Activated gamma-delta T cell (primary cell): ENCODE results near the gene MAST2.
"Not testable (repeated sequence)": the region's sequence is repeated elsewhere in the genome, so short reads cannot be mapped to it uniquely, and the experiment has no call there.

Source experiments
- DNase-seq: peaks from one replicate; lab custom pipeline; 2025; lab: John Stamatoyannopoulos, UW

Gene MAST2

DNA sequence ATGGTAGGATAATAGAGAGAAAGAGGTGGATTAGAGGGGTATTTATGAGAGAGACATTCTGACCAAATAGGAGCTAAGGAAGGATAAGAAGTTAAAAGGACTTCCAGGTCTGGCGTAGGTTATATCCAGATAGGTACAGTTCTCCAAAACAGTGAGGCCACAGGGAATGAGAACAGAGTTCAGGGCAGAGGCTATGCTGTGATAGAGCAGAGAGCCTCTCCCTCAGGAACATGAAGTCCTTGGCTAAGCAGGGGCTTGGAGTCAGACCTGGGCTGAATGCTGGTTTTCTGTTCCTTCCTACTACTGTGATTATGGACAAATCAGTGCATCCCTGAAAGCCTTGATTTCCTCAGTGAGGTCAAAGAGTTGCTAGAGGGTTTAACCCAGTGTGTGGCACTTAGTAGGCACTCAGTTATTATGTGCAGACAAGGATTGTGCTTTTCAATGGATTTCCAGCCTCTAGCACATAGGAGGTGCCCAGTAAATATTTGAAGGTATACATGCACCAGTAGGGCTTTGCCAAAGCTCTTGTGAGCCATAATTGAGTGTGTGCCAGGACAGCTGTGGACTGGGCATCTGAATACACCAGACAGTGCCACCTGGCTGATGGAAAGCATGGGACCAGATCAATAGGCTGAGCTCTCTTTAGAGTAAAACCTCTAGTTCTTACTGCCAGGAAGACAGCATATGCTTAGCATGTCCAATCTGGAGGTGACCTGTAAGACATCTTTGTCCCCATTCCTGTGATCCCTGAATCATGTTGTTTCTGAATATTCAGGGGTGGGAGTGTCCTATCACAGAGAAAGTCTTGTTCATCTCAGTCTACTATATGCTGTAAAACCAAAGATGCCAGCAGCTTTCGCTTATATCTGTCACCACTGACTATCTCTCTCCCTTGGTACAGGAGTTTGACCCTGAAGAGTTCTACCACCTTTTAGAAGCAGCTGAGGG is 217.9 kb downstream of the MAST2 start:
- DNase-seq, result no peak

DNA sequence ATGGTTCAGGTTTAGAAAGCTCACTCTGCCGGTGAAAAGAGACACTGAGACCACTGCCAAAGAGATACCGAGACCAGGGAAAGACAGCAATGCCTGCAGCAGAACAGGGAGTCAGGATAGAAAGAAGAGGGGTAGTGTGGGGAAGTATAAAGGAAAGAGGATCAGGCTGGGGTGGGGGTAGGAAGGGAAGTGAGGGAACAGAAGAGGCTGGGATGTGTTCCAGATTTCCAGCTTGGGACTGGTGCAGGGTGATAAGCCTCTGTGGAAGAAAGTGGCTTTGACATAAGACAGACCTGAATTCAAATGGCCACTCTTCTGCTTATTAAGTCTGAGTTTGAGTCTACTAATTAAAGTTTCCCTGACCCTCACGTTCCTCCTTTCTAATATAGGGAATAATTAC is 223.1 kb downstream of the MAST2 start:
- DNase-seq, result no peak

DNA sequence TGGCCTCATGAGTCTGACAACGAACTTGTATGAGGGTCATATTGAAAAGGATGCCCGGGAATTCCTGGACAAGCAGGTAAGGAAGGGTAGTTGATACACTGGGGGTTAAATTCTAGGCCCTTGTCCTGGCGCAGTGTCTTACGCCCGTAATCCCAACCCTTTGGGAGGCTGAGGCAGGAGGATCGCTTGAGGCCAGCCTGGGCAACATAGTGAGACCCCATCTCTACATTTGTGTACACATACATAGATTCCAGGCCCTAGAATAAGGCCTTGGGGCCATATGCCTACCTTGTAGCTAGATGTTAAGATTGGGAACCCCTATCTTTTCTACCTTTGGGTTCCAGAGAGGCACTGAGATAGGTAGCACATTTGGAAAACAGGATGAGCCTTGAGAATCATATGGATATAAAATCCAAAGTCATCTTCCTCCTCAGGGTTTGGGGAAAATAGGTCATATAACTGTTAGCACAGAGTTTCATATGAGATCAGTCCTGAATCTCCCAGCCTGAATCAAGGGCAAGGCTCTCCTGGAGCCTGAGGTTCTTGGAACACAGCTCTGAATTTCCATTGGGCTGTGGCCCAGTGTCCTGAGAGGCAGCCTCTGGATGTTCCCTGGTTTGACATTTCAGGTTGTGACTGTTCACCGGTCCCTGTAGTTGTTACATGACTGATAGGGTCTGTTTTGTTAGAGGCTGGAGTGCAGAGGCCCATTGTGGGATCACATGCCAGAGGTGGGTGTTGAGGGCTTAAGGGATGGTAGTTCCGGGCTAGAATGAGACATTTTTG is 224.6 kb downstream of the MAST2 start:
- no peak for DNase-seq

DNA sequence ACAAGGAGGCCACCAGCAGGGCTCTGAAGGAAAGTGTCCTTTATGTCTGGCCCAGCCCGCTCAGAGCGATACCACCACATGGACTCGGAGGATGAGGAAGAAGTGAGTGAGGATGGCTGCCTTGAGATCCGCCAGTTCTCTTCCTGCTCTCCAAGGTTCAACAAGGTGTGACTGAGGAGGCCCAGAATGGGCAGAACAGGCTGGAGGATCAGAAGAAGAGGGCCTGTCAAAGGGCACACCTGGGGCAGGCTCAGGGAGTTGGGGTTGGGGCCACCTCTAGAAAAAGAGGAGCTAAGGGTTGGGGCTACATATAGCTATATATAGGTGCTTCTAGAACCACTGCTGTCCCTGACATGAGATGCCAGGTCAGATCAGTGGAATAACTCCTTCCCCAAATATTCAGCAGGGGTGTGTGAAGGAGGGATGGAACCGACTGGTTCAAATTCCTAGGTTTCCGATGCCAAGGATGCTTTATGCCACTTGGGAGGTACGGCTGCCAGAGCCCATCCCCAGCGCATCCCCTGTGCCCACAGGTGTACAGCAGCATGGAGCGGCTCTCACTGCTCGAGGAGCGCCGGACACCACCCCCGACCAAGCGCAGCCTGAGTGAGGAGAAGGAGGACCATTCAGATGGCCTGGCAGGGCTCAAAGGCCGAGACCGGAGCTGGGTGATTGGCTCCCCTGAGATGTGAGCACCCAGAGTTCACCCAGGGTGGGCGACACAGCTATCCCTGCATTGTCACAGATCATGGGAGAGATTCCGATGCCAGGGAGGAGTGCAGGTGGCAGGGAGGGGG is 226.9 kb downstream of the MAST2 start:
- DNase-seq, result no peak

DNA sequence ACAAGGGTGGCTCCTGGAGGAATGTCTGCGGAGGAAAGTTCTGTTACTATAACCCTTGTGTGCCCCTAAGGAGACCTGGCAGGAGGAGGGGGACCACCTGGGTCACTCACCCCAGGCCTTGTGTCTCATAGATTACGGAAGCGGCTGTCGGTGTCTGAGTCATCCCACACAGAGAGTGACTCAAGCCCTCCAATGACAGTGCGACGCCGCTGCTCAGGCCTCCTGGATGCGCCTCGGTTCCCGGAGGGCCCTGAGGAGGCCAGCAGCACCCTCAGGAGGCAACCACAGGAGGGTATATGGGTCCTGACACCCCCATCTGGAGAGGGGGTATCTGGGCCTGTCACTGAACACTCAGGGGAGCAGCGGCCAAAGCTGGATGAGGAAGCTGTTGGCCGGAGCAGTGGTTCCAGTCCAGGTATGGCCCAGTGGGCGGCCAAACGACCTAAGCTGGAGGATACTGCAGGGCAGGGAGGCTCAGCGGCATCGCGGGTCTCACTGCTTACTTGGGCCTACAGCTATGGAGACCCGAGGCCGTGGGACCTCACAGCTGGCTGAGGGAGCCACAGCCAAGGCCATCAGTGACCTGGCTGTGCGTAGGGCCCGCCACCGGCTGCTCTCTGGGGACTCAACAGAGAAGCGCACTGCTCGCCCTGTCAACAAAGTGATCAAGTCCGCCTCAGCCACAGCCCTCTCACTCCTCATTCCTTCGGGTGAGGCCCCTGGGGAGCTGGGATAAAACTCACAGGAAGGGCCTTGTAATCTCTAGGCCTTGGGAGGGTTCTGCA is 227.7 kb downstream of the MAST2 start:
- DNase-seq, result no peak

DNA sequence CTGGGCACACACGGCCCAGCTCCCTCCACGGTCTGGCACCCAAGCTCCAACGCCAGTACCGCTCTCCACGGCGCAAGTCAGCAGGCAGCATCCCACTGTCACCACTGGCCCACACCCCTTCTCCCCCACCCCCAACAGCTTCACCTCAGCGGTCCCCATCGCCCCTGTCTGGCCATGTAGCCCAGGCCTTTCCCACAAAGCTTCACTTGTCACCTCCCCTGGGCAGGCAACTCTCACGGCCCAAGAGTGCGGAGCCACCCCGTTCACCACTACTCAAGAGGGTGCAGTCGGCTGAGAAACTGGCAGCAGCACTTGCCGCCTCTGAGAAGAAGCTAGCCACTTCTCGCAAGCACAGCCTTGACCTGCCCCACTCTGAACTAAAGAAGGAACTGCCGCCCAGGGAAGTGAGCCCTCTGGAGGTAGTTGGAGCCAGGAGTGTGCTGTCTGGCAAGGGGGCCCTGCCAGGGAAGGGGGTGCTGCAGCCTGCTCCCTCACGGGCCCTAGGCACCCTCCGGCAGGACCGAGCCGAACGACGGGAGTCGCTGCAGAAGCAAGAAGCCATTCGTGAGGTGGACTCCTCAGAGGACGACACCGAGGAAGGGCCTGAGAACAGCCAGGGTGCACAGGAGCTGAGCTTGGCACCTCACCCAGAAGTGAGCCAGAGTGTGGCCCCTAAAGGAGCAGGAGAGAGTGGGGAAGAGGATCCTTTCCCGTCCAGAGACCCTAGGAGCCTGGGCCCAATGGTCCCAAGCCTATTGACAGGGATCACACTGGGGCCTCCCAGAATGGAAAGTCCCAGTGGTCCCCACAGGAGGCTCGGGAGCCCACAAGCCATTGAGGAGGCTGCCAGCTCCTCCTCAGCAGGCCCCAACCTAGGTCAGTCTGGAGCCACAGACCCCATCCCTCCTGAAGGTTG is 231.4 kb downstream of the MAST2 start:
- no peak for DNase-seq

DNA sequence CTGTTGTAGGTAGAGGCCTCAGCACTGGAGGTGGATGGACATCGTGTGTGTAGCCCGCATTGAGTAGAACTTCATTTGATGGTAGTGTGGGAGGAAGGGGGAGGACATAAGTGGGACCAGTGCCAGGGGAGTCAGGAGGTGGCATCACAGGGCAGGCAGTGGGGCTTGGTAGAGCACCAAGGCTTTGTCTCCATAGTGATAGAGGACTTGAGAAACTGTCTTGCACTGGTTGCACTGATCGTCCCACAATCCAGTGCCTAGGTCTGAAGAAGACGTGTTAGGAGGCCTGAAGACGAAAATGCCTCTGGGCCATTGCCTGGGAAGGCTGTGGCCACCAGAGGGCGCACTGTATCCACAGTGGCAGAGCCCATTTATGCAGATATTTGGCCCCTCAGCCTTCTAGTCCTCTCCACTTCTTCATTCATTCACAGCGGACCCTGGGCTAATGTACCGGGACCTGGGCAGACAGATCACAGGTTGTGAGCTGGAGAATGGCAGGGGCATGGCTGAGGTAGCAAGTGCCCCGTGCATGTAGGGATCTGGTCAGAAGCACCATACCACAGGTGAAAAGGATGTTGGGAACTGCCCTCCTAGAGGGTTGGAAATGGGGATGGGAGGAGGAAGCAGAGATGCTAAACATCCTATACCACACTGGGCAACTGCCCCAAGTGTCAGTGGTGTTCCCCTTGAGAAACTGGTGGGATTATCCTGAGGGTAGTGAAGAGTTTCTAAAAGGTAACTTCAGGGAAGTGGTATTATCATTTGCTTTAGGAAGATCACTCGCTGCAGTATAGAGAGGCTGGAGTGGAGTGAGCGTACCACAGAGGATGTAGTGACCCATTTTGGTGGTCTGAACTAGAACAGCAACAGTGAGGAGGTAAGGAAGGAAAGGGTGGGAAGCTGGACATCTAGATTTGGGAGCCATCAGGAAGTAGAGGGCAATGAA is 233.8 kb downstream of the MAST2 start:
- peak; percentile 30 for DNase-seq

DNA sequence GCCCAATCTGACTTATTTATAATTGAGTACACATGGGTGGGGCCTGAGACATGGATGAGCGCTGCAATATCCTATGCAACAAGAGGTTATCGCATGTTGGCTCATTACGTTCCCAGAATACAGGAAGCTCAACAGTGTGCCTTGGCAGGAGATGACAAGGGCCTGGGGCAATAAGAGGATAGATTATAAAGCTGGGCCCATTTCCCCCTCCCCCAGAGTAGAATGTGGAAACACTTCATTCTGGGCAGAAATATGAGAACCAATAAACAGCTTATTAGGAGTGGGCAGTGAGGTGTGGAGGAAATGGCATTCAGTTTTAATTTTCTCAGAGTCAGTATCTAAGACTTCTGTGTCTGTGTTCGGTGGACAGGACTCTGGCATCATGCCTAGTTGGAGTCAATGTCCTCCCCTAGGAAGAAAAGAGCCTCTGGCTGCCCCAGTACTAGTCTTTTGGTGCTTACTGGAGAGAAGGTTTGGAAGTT is 236.2 kb downstream of the MAST2 start:
- no peak for DNase-seq

DNA sequence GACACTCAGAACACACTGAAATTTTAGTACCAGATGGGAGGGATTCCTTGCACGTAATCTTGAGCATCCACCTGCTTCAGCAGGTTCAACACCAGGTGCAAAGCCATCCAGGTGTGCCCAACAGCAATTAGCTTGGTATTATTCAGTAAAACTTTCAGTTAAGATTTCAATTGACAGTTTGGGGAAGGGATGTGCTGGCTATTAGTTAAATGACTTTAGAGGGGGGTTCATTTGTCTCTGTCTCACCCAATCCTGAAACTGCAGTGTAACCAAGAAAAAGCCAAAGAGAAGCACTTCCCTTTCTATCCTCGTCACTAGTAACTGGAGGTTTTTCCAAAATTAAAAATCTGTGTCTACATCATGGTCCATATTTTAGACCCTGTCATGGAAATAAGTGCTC is 238.1 kb downstream of the MAST2 start:
- no peak for DNase-seq

DNA sequence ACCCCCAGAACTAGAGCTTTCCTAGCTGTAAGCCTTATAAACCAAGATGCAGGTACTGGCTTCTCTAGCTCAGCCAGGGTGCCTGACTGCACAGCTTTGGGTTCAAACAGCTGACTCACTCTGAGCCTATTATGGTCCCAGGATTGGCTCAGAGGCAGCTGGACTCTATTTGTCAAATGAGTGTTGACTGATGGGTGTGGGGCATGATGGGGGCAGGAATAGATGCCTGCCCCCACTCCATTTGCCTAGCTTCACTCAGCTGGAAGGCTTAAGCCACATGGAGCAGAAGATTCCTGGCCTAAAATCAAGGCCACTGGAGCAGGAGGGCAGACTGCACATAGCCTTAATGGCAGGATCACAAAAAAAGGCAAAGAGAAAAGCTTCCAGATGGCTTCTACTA is 238.6 kb downstream of the MAST2 start:
- no peak for DNase-seq

DNA sequence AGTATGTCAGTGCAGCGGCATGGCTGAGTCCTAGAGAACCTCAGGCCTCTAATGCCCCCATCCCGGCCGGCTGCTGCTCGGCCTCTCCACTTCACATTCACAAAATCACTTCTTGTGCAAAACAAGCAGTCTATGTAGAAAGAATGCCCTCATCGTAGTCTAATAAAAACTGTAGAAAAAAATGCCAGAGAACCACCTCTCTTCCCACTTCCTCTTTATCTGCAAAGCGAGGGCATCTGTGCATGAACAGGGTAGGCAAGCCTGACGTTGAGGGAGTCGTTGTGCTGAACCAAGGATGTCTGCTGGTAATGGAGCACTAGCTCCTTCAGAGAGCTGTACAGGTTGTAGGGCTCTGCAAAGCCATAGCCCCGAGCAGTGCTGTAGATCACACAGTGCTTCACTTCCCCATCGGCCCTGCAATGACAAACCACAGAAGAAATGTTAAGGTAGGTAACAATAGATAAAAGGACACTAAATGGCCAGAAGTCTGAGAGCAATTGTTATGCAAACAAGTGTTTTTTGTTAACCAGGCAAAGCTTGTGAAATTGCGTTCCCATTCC is 240.1 kb downstream of the MAST2 start:
- DNase-seq, result no peak

DNA sequence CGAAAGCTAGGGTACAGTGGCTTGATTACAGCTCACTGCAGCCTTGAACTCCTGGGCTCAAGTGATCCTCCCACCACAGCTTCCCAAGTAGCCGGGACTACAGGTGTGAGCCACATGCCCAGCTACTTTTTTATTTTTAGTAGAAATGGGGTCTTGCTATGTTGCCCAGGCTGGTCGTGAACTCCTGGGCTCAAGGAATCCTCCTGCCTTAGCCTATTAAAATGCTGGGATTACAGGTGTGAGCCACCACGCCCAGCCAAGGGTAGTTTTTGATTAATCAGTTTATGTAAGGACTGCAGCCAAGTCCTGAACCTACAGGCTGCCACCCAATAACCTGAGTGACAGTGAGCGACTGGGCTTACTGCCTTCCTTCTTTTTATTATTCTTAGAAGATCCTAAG is 240.7 kb downstream of the MAST2 start:
- DNase-seq, result no peak

DNA sequence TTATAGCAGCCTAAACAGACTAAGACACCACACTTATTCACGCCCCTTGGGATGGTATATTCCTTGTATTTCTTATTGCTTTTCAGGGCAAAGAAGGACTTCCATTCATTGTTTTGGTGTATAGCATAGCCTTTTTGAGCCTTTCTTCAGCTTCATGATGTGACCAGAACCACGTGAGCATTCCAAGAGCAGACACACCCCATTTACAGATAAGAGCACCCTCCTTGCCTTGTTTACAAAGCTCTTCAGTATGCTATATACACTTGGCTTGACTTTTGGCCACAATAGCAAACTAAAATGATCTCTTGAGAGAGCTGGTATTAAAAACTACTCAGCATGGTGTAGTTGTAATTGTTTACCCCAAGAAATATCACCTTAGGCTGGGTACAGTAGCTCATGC is 250.3 kb downstream of the MAST2 start:
- no peak for DNase-seq

DNA sequence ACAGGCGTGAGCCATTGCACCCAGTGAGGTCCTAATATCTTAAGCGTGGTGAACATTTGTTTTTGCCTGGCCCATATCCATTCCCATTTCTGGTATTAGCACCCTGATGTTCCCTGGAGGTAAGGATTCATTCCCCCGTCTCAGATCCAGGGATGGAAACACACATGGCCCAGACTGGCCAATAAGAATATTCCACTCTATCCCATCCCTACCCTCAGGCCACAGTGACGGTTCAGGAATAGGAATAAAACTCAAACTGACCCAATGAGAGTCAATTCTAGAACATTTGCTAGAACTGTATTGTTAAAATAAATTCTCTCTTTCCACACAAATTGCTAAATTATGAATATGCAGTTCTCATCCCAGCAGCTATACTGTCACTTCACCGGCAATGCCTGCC is 252.9 kb downstream of the MAST2 start:
- no peak for DNase-seq

DNA sequence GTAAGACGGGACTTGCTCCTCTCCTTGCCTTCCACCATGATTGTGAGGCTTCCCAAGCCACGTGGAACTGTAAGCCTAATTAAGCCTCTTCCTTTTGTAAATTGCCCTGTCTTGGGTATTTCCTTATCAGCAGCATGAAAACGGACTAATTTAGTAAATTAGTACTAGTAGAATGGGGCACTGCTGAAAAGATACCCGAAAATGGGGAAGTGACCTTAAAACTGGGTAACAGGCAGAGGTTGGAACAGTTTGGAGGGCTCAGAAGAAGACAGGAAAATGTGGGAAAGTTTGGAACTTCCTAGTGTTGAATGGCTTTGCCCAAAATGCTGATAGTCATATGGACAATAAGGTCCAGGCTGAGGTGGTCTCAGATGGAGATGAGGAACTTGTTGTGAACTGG is 253.8 kb downstream of the MAST2 start:
- DNase-seq, result not testable (repeated sequence)

DNA sequence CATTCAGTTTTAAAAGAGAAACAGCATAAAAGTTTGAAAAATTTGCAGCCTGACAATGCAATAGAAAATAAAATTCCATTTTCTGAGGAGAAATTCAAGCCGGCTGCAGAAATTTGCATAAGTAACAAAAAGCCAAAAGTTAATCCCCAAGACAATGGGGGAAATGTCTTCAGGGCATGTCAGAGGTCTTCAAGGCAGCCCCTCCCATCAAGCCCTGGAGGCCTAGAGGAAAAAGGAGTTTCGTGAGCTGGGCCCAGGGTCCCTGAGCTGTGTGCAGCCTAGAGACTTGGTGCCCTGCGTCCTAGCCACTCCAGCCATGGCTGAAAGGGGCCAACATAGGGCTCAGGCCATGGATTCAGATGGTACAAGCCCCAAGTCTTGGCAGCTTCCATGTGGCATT is 254.4 kb downstream of the MAST2 start:
- no peak for DNase-seq

DNA sequence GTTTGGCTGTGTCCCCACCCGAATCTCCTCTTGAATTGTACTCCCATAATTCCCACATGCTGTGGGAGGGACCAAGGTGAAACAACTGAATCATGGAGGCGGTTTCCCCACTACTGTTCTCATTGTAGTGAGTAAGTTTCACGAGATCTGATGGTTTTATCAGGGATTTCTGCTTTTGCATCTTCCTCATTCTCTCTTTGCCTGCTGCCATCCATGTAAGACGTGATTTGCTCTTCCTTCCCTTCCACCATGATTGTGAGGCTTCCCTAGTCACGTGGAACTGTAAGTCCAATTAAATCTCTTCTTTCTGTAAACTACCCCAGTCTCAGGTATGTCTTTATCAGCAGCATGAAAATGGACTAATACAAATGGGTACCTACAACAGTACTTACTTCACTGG is 255.5 kb downstream of the MAST2 start:
- no peak for DNase-seq

DNA sequence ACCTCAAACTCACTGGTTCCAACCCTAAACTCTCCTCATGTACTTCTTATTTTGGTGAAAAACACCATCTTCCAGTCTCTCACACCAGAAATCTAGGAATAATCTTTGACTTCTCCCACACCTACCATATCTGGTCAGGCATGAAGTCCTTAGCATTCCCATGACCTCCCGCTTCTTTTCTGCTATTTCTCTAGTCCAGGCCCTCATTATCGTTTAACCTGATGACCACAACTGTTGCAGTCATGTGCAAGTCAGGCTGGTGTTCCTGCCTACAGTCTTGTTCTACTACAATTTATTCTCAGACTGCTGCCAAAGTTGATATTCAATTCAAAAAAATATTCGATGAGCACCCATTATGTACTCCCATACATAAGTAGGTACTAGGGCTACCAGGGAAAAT is 257.7 kb downstream of the MAST2 start:
- no peak for DNase-seq
